Activated CD8-positive, alpha-beta T cell treated with anti-CD3 and anti-CD28 coated beads, Interleukin-2, amount 10 ng/mL, durations not matched to agents 7 days and 5 days (primary cell): ENCODE measurements around the gene MAP4. TPM values are rescaled to one million over a fixed set of nuclear protein-coding genes. Genes with fewer than 3 reads are reported as not detected.

Experiments used
- ATAC-seq: fragments of 150-1000 bp; cut with Tn5 transposase; one replicate; pipeline ENCODE4 v1.10.0; 2021; ENCODE audit warnings: moderate library complexity
- CTCF ChIA-PET: fragments of 350-600 bp; sonication (Branson Sonifier 250); formaldehyde crosslinking; loops from one replicate; lab custom pipeline; 2021; ENCODE audit warnings: antibody characterized with exemption; lab: Charles Lee
- POLR2A ChIA-PET: fragments of 350-600 bp; sonication (Branson Sonifier 250); formaldehyde crosslinking; loops from one replicate; lab custom pipeline; 2021; ENCODE audit warnings: antibody characterized with exemption; lab: Charles Lee
- DNase-seq: peaks from one replicate; pipeline ENCODE4 v3.0.0-alpha.2; 2020
- H3K27ac Mint-ChIP-seq: one replicate; pipeline ENCODE4 v1.8.0; 2021; ENCODE audit warnings: mild to moderate bottlenecking, mixed read lengths
- H3K27me3 Mint-ChIP-seq: one replicate; pipeline ENCODE4 v1.8.0; 2021; ENCODE audit warnings: low read depth, mixed read lengths
- H3K36me3 Mint-ChIP-seq: one replicate; pipeline ENCODE4 v1.8.0; 2021; ENCODE audit warnings: low read depth, mixed read lengths
- H3K4me1 Mint-ChIP-seq: one replicate; pipeline ENCODE4 v1.8.0; 2021; ENCODE audit warnings: low read depth, mixed read lengths
- H3K4me3 Mint-ChIP-seq: one replicate; pipeline ENCODE4 v1.8.0; 2021; ENCODE audit warnings: mild to moderate bottlenecking, mixed read lengths
- H3K9me3 Mint-ChIP-seq: one replicate; pipeline ENCODE4 v1.8.0; 2022; ENCODE audit warnings: mixed read lengths; ENCODE audit not compliant: insufficient read depth
- total RNA-seq, 2 experiments: library from RNA; stranded (reverse); gene quantifications; one replicate each; pipeline ENCODE4 v1.2.3, GENCODE V29; 2021

Gene MAP4
- total RNA-seq, 2 experiments from 2014 or later: 119 to 120 TPM

DNA sequence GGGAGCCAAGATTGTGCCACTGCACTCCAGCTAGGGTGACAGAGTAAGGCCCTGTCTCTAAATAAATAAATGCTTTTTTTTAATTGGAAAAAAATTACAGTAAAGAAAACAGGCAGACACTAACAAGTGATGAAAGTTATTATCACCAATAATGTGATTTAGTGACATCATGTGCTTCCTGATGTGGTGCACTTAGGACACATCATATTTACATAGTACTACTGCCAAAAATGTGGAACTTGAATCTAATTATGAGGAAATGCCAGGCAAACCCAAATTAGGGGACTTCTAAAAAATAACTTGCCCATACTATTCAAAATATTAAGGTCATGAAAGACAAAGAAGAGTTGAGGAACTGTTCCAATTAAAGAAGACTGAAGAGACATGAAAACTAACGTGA, 30.8 kb downstream of the MAP4 start:
- Mint-ChIP-seq H3K4me3 (no peak overlapping the region), H3K36me3 (peaks cover 3% of the 10 kb centered on the region), H3K27me3 (no peaks in the 10 kb centered on the region), H3K4me1 (peaks cover 5% of the 10 kb centered on the region), H3K9me3 (no peaks in the 10 kb centered on the region), H3K27ac (no peak overlapping the region)
- ChIA-PET POLR2A (interaction anchor here (1.2 kb wide), 1 partner anchor 109 kb away, joined by 3 read pairs; no protein-coding TSS in a partner anchor), CTCF (interaction anchor here (1.7 kb wide), 1 partner anchor 463 kb away, joined by 4 read pairs; no protein-coding TSS in a partner anchor)
- no peak for ATAC-seq
- DNase-seq: no peak

DNA sequence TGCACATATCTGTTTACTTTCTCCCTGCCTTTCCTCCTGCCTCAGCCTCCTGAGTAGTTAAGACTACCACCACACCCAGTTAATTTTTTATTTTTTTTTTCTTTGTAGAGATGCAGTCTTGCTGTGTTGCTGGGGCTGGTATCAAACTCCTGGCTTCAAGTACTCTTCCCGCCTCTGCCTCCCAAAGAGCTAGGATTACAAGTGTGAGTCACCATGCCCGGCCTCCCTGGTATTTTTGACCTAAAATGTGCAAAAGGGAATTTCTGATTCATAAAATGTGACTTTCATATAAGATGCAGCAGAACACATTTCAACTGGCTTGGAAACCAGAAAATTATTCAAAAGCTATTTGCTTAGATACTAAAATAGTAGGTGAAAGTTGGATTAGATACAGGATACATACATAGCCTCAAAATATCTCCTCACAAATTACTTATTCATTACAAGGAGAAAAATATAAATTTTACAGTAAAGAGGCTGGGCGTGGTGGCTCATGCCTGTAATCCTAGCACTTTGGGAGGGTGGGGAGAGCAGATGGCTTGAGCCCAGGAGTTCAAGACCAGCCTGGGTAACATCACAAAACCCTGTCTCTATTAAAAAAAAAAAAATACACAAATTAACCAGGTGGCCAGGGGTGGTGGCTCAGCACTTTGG, 32.0 kb downstream of the MAP4 start:
- CTCF ChIA-PET: no interaction called here
- H3K36me3 Mint-ChIP-seq: peaks cover 1% of the 10 kb centered on the region
- no peak for ATAC-seq
- POLR2A ChIA-PET: interaction anchor here (1.2 kb wide), 1 partner anchor 107 kb away, joined by 3 read pairs; no protein-coding TSS in a partner anchor
- H3K27ac Mint-ChIP-seq: no peak overlapping the region
- H3K9me3 Mint-ChIP-seq: no peaks in the 10 kb centered on the region
- H3K4me3 Mint-ChIP-seq: no peak overlapping the region
- H3K27me3 Mint-ChIP-seq: no peaks in the 10 kb centered on the region
- no peaks in the 10 kb centered on the region for H3K4me1 Mint-ChIP-seq
- DNase-seq: no peak

DNA sequence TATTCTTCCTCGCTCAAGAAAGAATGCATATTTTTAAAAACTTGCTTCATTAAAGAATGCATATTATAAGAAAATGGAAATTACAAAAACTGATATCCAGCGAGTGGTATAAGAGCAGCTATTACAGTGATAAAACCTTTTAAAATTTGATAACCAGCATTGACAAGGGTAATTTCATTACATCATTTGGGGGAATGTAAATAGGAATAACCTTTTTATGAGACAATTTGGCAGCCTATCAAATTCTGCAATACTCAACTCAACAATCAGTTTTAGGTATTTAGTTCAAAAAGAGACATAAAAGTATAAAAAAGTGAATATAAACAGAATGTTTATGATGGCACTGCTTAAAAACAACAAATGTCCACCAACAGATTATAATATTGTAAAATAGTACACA, 35.4 kb downstream of the MAP4 start:
- H3K36me3 Mint-ChIP-seq: no peaks in the 10 kb centered on the region
- no peak for DNase-seq
- H3K4me1 Mint-ChIP-seq: no peaks in the 10 kb centered on the region
- ATAC-seq: no peak
- H3K4me3 Mint-ChIP-seq: no peak overlapping the region
- POLR2A ChIA-PET: no interaction called here
- H3K27me3 Mint-ChIP-seq: no peaks in the 10 kb centered on the region
- no peaks in the 10 kb centered on the region for H3K9me3 Mint-ChIP-seq
- H3K27ac Mint-ChIP-seq: no peak overlapping the region
- CTCF ChIA-PET: interaction anchor here (0.7 to 3.1 kb wide), 5 partner anchors 9 to 160 kb away, joined by 3 to 16 read pairs (median 3); no protein-coding TSS in a partner anchor

DNA sequence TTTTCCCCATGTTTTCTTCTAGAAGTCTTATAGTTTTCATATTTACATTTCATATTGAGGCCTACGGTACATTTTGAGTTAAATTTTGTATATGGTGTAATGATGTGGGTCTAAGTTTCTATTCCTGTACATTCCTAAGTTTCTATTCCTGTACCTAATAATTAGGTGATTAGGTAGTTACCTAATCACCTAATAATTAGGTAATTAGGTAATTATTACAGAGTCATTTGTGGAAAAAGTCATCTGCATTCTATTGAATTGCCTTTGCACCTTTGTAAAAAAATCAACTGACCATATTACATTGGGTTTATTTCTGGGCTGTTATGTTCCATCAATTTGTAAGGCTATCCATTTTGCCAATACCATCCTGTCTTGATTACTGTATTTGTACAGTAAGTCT, 37.1 kb downstream of the MAP4 start:
- no peak overlapping the region for H3K27ac Mint-ChIP-seq

DNA sequence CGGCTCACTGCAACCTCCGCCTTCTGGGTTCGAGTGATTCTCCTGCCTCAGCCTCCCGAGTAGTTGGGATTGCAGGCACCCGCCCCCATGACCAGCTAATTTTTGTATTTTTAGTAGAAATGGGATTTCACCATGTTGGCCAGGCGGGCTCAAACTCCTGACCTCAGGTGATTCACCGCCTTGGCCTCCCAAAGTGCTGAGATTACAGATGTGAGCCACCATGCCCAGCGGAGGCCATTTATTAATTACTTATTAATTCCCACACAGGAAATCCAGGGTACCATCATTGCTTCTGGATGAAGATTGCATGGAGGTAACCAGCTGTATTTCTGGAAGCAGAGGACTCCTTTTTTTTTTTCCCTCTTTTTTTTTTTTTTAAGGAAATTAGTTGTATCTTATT, 37.8 kb downstream of the MAP4 start:
- H3K9me3 Mint-ChIP-seq: no peaks in the 10 kb centered on the region
- peaks cover 4% of the 10 kb centered on the region for H3K36me3 Mint-ChIP-seq
- no peaks in the 10 kb centered on the region for H3K4me1 Mint-ChIP-seq
- no peak for DNase-seq
- ATAC-seq: no peak
- POLR2A ChIA-PET: no interaction called here
- H3K4me3 Mint-ChIP-seq: no peak overlapping the region
- CTCF ChIA-PET: no interaction called here
- no peak overlapping the region for H3K27ac Mint-ChIP-seq
- H3K27me3 Mint-ChIP-seq: no peaks in the 10 kb centered on the region

More for the DNA sequence above, 37.1 kb downstream of the MAP4 start:
- DNase-seq (no peak), ATAC-seq (no peak)
- H3K4me3 Mint-ChIP-seq: no peak overlapping the region
- H3K4me1 Mint-ChIP-seq: no peaks in the 10 kb centered on the region
- H3K9me3 Mint-ChIP-seq: no peaks in the 10 kb centered on the region
- H3K27me3 Mint-ChIP-seq: no peaks in the 10 kb centered on the region
- ChIA-PET CTCF (interaction anchor here (3.1 kb wide), 1 partner anchor 11 kb away, joined by 16 read pairs; no protein-coding TSS in a partner anchor), POLR2A (no interaction called here)
- H3K36me3 Mint-ChIP-seq: no peaks in the 10 kb centered on the region

DNA sequence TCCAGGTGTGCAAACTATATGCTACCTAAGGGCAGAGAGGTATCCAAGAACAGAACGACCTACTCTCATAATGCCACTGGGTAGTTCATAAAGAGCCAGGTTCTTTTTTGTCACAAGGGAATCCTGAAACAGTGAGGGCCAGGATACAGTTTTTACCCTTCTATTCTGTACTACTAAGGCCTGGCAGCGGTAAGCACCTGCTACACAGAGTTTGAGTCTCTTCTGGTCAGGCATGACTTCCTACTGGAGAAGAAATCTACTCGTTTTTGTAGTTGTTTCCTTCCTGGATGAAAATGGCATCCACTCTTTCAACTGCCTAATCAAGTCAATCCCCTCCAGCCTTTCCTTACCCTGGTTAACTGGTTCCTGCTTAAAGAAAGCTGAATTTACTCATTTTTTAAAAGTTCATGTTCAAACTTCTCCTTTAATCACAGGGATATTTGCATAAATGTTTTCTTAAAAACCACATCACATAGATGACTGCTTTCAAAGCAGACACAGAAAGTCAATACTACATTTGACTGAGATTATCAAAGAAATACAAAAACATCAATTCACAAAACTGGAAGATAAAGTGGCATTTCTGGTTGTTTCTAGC, 40.0 kb downstream of the MAP4 start:
- Mint-ChIP-seq H3K4me1 (no peaks in the 10 kb centered on the region), H3K36me3 (peaks cover 4% of the 10 kb centered on the region), H3K9me3 (no peaks in the 10 kb centered on the region), H3K27me3 (no peaks in the 10 kb centered on the region), H3K4me3 (no peak overlapping the region), H3K27ac (no peak overlapping the region)
- ATAC-seq (no peak), DNase-seq (no peak)
- ChIA-PET CTCF (interaction anchor here (0.9 to 3.5 kb wide), 2 partner anchors 11 to 13 kb away, joined by 3 to 18 read pairs; no protein-coding TSS in a partner anchor), POLR2A (no interaction called here)

DNA sequence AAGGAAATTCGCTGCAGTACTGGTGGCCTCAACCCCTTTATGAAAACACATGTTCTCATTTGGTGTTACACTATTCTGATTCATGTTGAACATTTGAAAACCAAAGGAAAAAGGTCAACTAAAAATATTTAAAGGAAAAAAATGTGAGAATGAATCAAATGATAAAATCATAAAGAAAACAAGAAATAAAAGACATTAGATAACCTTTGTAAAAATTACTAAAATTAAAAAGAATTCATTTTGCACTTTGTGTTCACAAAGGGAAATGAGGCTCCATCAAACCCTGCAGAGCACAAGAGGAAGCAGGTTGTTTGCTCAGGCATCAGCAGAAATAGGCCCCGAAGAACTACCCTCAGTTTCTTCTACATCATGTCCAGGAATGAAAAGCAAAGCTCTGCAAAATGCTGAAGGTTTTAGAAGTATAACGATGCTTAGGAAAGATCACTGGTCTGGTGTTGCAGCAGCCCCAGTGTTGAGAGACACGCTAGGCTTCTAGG, 41.2 kb downstream of the MAP4 start:
- peaks cover 4% of the 10 kb centered on the region for H3K36me3 Mint-ChIP-seq
- DNase-seq: no peak
- no peaks in the 10 kb centered on the region for H3K4me1 Mint-ChIP-seq
- H3K4me3 Mint-ChIP-seq: no peak overlapping the region
- no peak for ATAC-seq
- H3K27me3 Mint-ChIP-seq: no peaks in the 10 kb centered on the region
- CTCF ChIA-PET: interaction anchor here (1.4 to 3.5 kb wide), 4 partner anchors 12 to 176 kb away, joined by 3 to 18 read pairs (median 4); no protein-coding TSS in a partner anchor
- POLR2A ChIA-PET: no interaction called here
- no peaks in the 10 kb centered on the region for H3K9me3 Mint-ChIP-seq
- H3K27ac Mint-ChIP-seq: no peak overlapping the region

DNA sequence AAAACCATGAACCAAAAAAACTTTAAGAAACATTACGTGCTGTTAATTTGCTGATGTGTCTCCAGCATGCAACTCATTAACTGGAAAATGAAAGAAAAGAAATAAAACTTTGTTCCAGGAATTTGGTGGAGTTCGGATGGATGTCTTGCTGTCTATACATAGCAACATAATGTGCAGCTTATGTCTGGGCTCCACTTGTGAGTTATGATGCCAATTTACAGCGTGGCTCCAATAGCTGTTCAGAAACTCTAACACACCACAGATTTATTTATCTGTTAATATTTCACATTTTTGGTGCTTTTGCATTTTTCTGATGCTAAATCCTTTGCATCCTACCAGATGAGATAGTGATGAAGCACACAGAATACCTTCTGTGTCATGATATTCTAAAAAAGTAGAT, 45.1 kb downstream of the MAP4 start:
- ATAC-seq (no peak), DNase-seq (no peak)
- no peak overlapping the region for H3K27ac Mint-ChIP-seq
- ChIA-PET CTCF (interaction anchor here (1.1 to 1.8 kb wide), 6 partner anchors 9 to 187 kb away, joined by 3 to 9 read pairs (median 4); no protein-coding TSS in a partner anchor), POLR2A (no interaction called here)
- H3K36me3 Mint-ChIP-seq: peaks cover 7% of the 10 kb centered on the region
- H3K9me3 Mint-ChIP-seq: no peaks in the 10 kb centered on the region
- no peaks in the 10 kb centered on the region for H3K27me3 Mint-ChIP-seq
- no peak overlapping the region for H3K4me3 Mint-ChIP-seq
- H3K4me1 Mint-ChIP-seq: no peaks in the 10 kb centered on the region

DNA sequence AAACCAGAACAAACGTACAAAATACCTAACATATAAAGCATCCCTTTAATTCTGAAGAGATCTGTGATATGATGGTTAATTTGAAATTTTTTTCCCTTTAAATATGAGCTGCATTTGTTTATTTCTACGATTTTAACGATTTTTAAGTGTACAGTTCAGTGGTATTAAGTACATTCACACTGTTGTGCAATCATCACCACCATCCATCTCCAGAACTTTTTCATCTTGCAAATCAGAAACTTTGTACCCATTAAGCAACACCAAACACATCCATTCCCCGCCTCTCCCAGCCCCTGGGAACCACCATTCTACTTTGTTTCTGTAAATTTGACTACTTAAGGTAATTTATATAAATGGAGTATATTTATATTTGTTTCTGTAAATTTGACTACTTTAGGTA, 51.5 kb downstream of the MAP4 start:
- no peaks in the 10 kb centered on the region for H3K27me3 Mint-ChIP-seq
- peaks cover 14% of the 10 kb centered on the region for H3K36me3 Mint-ChIP-seq
- no peaks in the 10 kb centered on the region for H3K9me3 Mint-ChIP-seq
- POLR2A ChIA-PET: no interaction called here
- H3K4me1 Mint-ChIP-seq: peaks cover 28% of the 10 kb centered on the region
- ATAC-seq (no peak), DNase-seq (no peak)
- no peak overlapping the region for H3K4me3 Mint-ChIP-seq
- H3K27ac Mint-ChIP-seq: no peak overlapping the region
- CTCF ChIA-PET: no interaction called here

DNA sequence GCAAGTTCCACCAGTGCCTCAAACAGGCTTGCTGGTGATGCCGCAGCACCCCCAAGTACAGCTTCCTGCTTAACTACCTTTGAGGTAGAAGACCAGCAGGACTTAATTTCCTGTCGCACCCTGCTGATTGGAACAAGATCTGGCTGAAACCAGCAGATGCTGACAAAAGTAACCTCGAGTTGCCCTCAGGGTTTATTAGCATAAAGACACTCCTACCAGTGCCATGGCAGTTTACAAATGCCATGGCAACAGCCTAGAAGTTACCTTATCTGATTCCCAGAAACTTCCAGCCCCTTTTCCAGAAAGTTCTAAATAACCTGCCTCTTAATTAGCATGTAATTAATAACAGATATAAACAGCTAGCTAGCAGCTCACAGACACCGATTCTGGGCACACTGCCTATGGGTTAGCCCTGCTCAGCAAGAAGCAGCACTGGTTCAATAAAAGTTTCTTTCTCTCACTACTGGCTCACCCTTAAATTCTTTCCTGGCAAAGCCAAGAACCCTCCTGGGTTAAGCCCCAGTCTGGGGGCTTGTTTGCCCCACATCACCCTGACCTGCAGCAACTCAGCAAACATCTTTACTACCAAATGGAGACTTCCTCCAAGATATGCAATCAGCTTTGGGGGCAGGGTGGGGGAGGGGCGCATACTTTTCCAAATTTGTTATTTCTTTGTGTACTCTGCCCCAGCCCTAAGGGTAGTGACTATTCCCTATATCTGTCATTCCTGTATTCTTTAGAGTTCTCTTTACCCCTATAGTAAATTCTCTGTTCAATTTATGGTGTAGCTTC, 54.2 kb downstream of the MAP4 start:
- ATAC-seq (peak; percentile 89), DNase-seq (peak; percentile 74)
- ChIA-PET POLR2A (no interaction called here), CTCF (interaction anchor here (0.9 to 2.5 kb wide), 7 partner anchors 28 to 440 kb away, joined by 3 to 12 read pairs (median 4); no protein-coding TSS in a partner anchor)
- Mint-ChIP-seq H3K27ac (peak overlapping the region; percentile 85), H3K36me3 (peaks cover 14% of the 10 kb centered on the region), H3K4me1 (peaks cover 28% of the 10 kb centered on the region), H3K4me3 (peak overlapping the region; percentile 29), H3K27me3 (no peaks in the 10 kb centered on the region), H3K9me3 (no peaks in the 10 kb centered on the region)

DNA sequence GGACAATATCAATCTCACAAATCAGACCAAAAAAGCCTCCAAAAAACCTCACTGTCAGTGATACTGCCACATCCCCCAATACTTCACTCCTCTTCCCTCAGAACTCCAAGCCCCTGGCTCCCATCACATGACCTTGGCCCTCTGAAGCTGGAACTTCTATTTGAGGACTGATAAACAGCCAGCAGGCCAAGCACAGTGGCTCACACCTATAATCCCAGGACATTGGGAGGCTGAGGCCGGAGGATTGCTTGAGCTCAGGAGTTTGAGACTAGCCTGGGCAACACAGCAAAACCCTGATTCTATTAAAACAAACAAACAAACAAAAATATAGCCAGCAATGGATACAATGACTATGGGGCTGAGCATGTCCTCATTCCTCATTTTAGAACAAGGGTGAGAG, 55.2 kb downstream of the MAP4 start:
- H3K4me3 Mint-ChIP-seq: no peak overlapping the region
- peaks cover 11% of the 10 kb centered on the region for H3K36me3 Mint-ChIP-seq
- peaks cover 28% of the 10 kb centered on the region for H3K4me1 Mint-ChIP-seq
- ChIA-PET POLR2A (no interaction called here), CTCF (interaction anchor here (0.9 to 2.5 kb wide), 6 partner anchors 14 to 439 kb away, joined by 3 to 12 read pairs (median 5); no protein-coding TSS in a partner anchor)
- ATAC-seq: no peak
- peak overlapping the region; percentile 85 for H3K27ac Mint-ChIP-seq
- no peaks in the 10 kb centered on the region for H3K27me3 Mint-ChIP-seq
- no peaks in the 10 kb centered on the region for H3K9me3 Mint-ChIP-seq
- no peak for DNase-seq
